K562 (cell line): ENCODE measurements around the gene ISM1. TPM values are rescaled to one million over a fixed set of nuclear protein-coding genes. Genes with fewer than 3 reads are reported as not detected.

ENCODE experiments used
- ATAC-seq: fragments of 200-7000 bp; cut with Tn5 transposase; 3 replicates; pipeline ENCODE4 v1.9.1; 2020; ENCODE audit warnings: moderate library complexity
- BruUV-seq: library from RNA; stranded (reverse); fragments of 400-500 nt; replicated peaks from 2 replicates; lab custom pipeline; 2021; lab: Mats Ljungman, UMichigan
- CTCF ChIA-PET: fragments of 300-600 bp; formaldehyde crosslinking; extraction: SDS; loops from one replicate; lab custom pipeline; 2021; ENCODE audit warnings: low intra/inter-chr PET ratio; lab: Yijun Ruan, JAX
- POLR2A ChIA-PET: fragments of 300-600, 350-650 bp; sonication (Branson Sonifier 250); formaldehyde crosslinking; extraction: SDS; loops from one replicate; lab custom pipeline; 2021; ENCODE audit warnings: antibody characterized with exemption, inconsistent platforms; lab: Yijun Ruan, JAX
- DNase-seq, 4 experiments: peaks; one replicate each; pipeline versions ENCODE4 v3.0.0 to v3.0.0-alpha.2; 2011 to 2018; ENCODE audit warnings: low spot score in 3 of 4, mixed read lengths in 3 of 4; ENCODE audit errors: extremely low read depth in 1 of 4
- FAIRE-seq: peaks from 2 replicates; lab custom pipeline; 2011; peaks lifted over from hg19 to GRCh38; lab: Jason Lieb, UNC
- H2AFZ ChIP-seq: 2 replicates; pipeline ENCODE4 v1.6.0; 2011; ENCODE audit warnings: low read depth, low read length, control low read depth, inconsistent platforms
- H3K27ac ChIP-seq: fragments of 200-600 bp; 3 replicates; pipeline ENCODE4 v1.8.0; 2011; ENCODE audit warnings: low read depth, mild to moderate bottlenecking, control low read depth, inconsistent platforms, low read length, moderate library complexity, mixed read lengths; ENCODE audit errors: extremely low read depth
- H3K27me3 ChIP-seq, 2 experiments: fragments of 300-600 bp in 1 of 2; 2 replicates in 1 of 2; 3 replicates in 1 of 2; pipeline versions ENCODE4 v1.6.0 to v1.8.0; 2011; ENCODE audit warnings: inconsistent platforms in 2 of 2, low read length in 2 of 2, mild to moderate bottlenecking in 1 of 2, mixed read lengths in 1 of 2, moderate library complexity in 1 of 2; ENCODE audit not compliant: control insufficient read depth in 2 of 2, insufficient read depth in 2 of 2
- H3K36me3 ChIP-seq: fragments of 300-600 bp; 3 replicates; pipeline ENCODE4 v1.8.0; 2011; ENCODE audit warnings: mild to moderate bottlenecking, low read length, inconsistent platforms; ENCODE audit not compliant: control insufficient read depth, insufficient read depth
- H3K4me1 ChIP-seq, 2 experiments: fragments of 200-600 bp in 1 of 2; replicated peaks in 1 of 2; 2 replicates in 1 of 2; 3 replicates in 1 of 2; pipeline versions ENCODE4 v1.5.1 to v1.8.0; 2011; ENCODE audit warnings: inconsistent platforms in 2 of 2, low read length in 2 of 2, mild to moderate bottlenecking in 1 of 2, mixed read lengths in 1 of 2, moderate library complexity in 1 of 2; ENCODE audit not compliant: control insufficient read depth in 2 of 2, insufficient read depth in 2 of 2
- H3K4me2 ChIP-seq: 2 replicates; pipeline ENCODE4 v1.6.1; 2011; ENCODE audit warnings: low read length, control low read depth, inconsistent platforms, mixed read lengths; ENCODE audit not compliant: insufficient read depth
- H3K4me3 ChIP-seq: fragments of 200-600 bp; sonication (generic), shearing (Covaris generic); 2 replicates; pipeline ENCODE4 v1.5.1; 2016; ENCODE audit warnings: control low read depth, inconsistent platforms
- H3K79me2 ChIP-seq: fragments of 200-600 bp; 3 replicates; pipeline ENCODE4 v1.8.0; 2011; ENCODE audit warnings: low read length, inconsistent platforms; ENCODE audit not compliant: control insufficient read depth, insufficient read depth
- H3K9ac ChIP-seq, 2 experiments: 2 replicates each; pipeline versions ENCODE4 v1.6.0 to v1.6.1; 2011; ENCODE audit warnings: low read depth in 2 of 2, low read length in 2 of 2, control low read depth in 1 of 2, inconsistent platforms in 1 of 2, mild to moderate bottlenecking in 1 of 2, mixed read lengths in 1 of 2; ENCODE audit not compliant: insufficient read depth in 1 of 2
- H3K9me1 ChIP-seq: one replicate; pipeline ENCODE4 v1.6.0; 2011; ENCODE audit warnings: inconsistent platforms, mild to moderate bottlenecking, low read length, moderate library complexity; ENCODE audit not compliant: control insufficient read depth, insufficient read depth
- H3K9me3 ChIP-seq: replicated peaks from 2 replicates; pipeline ENCODE4 v1.5.1; 2011; ENCODE audit warnings: low read depth, low read length, inconsistent platforms; ENCODE audit not compliant: control insufficient read depth, insufficient read depth
- H4K20me1 ChIP-seq: replicated peaks from 2 replicates; pipeline ENCODE4 v1.6.1; 2011; ENCODE audit warnings: low read length, inconsistent platforms, mixed read lengths; ENCODE audit not compliant: control insufficient read depth, insufficient read depth
- ELF4 ChIP-seq: fragments of 450-650 bp; formaldehyde crosslinking; IDR thresholded peaks from 2 replicates; pipeline ENCODE4 v1.4.0; 2022; ENCODE audit warnings: missing genetic modification characterization
- NCOA6 ChIP-seq: fragments of 450-650 bp; IDR thresholded peaks from 2 replicates; pipeline ENCODE4 v1.6.1; 2017; ENCODE audit warnings: mild to moderate bottlenecking
- PPARD ChIP-seq: fragments of 250-450 bp; sonication (Bioruptor Pico); IDR thresholded peaks from 2 replicates; pipeline ENCODE4 v1.8.0; 2022; ENCODE audit warnings: inconsistent platforms, mild to moderate bottlenecking, moderate library complexity
- ZC3H4 ChIP-seq: sonication (generic); formaldehyde crosslinking; IDR thresholded peaks from 2 replicates; pipeline ENCODE4 v1.9.0; 2021; ENCODE audit warnings: missing genetic modification reagents, borderline replicate concordance
- ZNF445 ChIP-seq: fragments of 250-450 bp; sonication (Bioruptor Pico); IDR thresholded peaks from 2 replicates; pipeline ENCODE4 v1.4.0; 2020; ENCODE audit warnings: low read depth, mild to moderate bottlenecking, moderate library complexity
- ZNF512 ChIP-seq: IDR thresholded peaks from 2 replicates; pipeline ENCODE4 v1.6.1; 2016; ENCODE audit warnings: missing genetic modification characterization, missing compliant biosample characterization
- WGBS: fragments of 100-300 bp; shearing (Covaris generic); methylation state at CpG from one replicate; pipeline ENCODE4 v1.1.6; 2016; ENCODE audit warnings: low coverage, mixed read lengths; ENCODE audit not compliant: insufficient coverage; ENCODE audit errors: missing lambda C conversion rate; 5-methylcytosine and 5-hydroxymethylcytosine counted together
- in situ Hi-C: fragments of 300-500 bp; cut with MboI; formaldehyde crosslinking; loops from 4 replicates; pipeline ENCODE4 v1.15.0; 2018; ENCODE audit warnings: inconsistent platforms, mixed read lengths
- intact Hi-C: fragments of 100-400 bp; cut with micrococcal nuclease; formaldehyde crosslinking; loops from 2 replicates; pipeline ENCODE4 v1.14.2; 2022
- polyA plus RNA-seq, 8 experiments: library from polyadenylated mRNA; depleted of rRNA in 4 of 8; stranded (reverse) in 5 of 8; unstranded in 3 of 8; fragments of >200 nt; fragmentation: Nextera tagmentation in 2 of 8; fragmentation: Illumina TruSeq in 1 of 8; extraction: Ambion mirVana in 2 of 8; extraction: Trizol in 1 of 8; gene quantifications; 2 replicates each; pipeline versions ENCODE4 v1.2.1 to v1.2.3, GENCODE V29; 2011 to 2014; ENCODE audit warnings: inconsistent platforms in 1 of 8, missing spikeins in 1 of 8
- total RNA-seq, 7 experiments: library from RNA; depleted of rRNA in 6 of 7; stranded (reverse); fragments of >200 nt in 6 of 7; fragmentation: Illumina TruSeq in 2 of 7; extraction: Trizol in 2 of 7; gene quantifications; 2 replicates each; pipeline versions ENCODE4 v1.2.1 to v1.2.3, GENCODE V29; 2011 to 2021; ENCODE audit warnings: low replicate concordance in 1 of 7
- TF ChIP-seq, protein P1 (sequence below): fragments of 450-650 bp; IDR thresholded peaks from 2 replicates; pipeline ENCODE4 v1.6.1; 2016; ENCODE audit warnings: mild to moderate bottlenecking, moderate library complexity

ISM1 gene
- total and polyA plus RNA-seq, 9 of the 15 experiments (the other 6 are each of a cell fraction or from before 2014, with no cell fraction given), result not detected

DNA sequence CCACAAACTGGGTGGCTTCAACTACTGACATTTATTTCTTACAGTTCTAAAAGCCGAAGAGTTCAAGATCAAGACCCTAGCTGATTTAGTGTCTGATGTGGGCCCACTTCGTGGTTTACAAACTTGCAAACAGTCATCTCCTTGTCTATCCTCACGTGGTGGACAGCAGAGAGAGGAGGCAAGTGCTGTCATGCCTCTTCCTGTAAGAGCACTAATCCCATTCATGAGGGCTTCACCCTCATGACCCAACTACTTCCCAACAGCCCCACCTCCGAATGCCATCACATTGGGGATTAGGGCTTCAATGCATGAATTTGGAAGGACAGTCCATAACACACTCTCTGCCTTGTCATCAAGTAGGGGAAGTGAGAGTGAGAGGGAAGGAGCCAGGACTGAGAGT is 15.6 kb upstream of the ISM1 start:
- DNase-seq (no peak), FAIRE-seq (no peak), ATAC-seq (no peak)
- in situ Hi-C loops, result no loop called here
- Histone ChIP-seq H3K9me3 (no peaks in the 10 kb centered on the region), H3K27me3 (no peaks in the 10 kb centered on the region), H3K9me1 (no peaks in the 10 kb centered on the region), H2AFZ (no peak overlapping the region), H3K9ac (no peak overlapping the region), H3K4me3 (no peak overlapping the region), H3K4me1 (no peaks in the 10 kb centered on the region), H3K79me2 (no peaks in the 10 kb centered on the region), H3K4me2 (no peak overlapping the region), H3K27ac (no peak overlapping the region), H4K20me1 (no peaks in the 10 kb centered on the region), H3K36me3 (no peaks in the 10 kb centered on the region)
- intact Hi-C loops, result no loop called here
- no peak for TF ChIP-seq ZNF512 (tag)
- TF ChIP-seq, protein P1, sequence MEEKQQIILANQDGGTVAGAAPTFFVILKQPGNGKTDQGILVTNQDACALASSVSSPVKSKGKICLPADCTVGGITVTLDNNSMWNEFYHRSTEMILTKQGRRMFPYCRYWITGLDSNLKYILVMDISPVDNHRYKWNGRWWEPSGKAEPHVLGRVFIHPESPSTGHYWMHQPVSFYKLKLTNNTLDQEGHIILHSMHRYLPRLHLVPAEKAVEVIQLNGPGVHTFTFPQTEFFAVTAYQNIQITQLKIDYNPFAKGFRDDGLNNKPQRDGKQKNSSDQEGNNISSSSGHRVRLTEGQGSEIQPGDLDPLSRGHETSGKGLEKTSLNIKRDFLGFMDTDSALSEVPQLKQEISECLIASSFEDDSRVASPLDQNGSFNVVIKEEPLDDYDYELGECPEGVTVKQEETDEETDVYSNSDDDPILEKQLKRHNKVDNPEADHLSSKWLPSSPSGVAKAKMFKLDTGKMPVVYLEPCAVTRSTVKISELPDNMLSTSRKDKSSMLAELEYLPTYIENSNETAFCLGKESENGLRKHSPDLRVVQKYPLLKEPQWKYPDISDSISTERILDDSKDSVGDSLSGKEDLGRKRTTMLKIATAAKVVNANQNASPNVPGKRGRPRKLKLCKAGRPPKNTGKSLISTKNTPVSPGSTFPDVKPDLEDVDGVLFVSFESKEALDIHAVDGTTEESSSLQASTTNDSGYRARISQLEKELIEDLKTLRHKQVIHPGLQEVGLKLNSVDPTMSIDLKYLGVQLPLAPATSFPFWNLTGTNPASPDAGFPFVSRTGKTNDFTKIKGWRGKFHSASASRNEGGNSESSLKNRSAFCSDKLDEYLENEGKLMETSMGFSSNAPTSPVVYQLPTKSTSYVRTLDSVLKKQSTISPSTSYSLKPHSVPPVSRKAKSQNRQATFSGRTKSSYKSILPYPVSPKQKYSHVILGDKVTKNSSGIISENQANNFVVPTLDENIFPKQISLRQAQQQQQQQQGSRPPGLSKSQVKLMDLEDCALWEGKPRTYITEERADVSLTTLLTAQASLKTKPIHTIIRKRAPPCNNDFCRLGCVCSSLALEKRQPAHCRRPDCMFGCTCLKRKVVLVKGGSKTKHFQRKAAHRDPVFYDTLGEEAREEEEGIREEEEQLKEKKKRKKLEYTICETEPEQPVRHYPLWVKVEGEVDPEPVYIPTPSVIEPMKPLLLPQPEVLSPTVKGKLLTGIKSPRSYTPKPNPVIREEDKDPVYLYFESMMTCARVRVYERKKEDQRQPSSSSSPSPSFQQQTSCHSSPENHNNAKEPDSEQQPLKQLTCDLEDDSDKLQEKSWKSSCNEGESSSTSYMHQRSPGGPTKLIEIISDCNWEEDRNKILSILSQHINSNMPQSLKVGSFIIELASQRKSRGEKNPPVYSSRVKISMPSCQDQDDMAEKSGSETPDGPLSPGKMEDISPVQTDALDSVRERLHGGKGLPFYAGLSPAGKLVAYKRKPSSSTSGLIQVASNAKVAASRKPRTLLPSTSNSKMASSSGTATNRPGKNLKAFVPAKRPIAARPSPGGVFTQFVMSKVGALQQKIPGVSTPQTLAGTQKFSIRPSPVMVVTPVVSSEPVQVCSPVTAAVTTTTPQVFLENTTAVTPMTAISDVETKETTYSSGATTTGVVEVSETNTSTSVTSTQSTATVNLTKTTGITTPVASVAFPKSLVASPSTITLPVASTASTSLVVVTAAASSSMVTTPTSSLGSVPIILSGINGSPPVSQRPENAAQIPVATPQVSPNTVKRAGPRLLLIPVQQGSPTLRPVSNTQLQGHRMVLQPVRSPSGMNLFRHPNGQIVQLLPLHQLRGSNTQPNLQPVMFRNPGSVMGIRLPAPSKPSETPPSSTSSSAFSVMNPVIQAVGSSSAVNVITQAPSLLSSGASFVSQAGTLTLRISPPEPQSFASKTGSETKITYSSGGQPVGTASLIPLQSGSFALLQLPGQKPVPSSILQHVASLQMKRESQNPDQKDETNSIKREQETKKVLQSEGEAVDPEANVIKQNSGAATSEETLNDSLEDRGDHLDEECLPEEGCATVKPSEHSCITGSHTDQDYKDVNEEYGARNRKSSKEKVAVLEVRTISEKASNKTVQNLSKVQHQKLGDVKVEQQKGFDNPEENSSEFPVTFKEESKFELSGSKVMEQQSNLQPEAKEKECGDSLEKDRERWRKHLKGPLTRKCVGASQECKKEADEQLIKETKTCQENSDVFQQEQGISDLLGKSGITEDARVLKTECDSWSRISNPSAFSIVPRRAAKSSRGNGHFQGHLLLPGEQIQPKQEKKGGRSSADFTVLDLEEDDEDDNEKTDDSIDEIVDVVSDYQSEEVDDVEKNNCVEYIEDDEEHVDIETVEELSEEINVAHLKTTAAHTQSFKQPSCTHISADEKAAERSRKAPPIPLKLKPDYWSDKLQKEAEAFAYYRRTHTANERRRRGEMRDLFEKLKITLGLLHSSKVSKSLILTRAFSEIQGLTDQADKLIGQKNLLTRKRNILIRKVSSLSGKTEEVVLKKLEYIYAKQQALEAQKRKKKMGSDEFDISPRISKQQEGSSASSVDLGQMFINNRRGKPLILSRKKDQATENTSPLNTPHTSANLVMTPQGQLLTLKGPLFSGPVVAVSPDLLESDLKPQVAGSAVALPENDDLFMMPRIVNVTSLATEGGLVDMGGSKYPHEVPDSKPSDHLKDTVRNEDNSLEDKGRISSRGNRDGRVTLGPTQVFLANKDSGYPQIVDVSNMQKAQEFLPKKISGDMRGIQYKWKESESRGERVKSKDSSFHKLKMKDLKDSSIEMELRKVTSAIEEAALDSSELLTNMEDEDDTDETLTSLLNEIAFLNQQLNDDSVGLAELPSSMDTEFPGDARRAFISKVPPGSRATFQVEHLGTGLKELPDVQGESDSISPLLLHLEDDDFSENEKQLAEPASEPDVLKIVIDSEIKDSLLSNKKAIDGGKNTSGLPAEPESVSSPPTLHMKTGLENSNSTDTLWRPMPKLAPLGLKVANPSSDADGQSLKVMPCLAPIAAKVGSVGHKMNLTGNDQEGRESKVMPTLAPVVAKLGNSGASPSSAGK, result no peak
- TF ChIP-seq ZNF445 (CRISPR knock-in tag), result no peak
- no peak for TF ChIP-seq ELF4 (CRISPR knock-in tag)
- no peak for TF ChIP-seq NCOA6
- TF ChIP-seq PPARD (CRISPR knock-in tag), result no peak
- no peak for TF ChIP-seq ZC3H4 (CRISPR knock-in tag)
- WGBS, result 0% methylated on average over 3 of the region's 4 CpGs
- no TSS peak for BruUV-seq
- POLR2A ChIA-PET, result no interaction called here
- CTCF ChIA-PET, result no interaction called here
